T-helper 22 cell (primary cell): ENCODE measurements around the gene DUOX2.
"Not testable (repeated sequence)": the region's sequence is repeated elsewhere in the genome, so short reads cannot be mapped to it uniquely, and the experiment has no call there.

Source experiments
- DNase-seq: peaks from one replicate; pipeline ENCODE4 v3.0.0-alpha.2; 2020; ENCODE audit warnings: low read depth

The DUOX2 gene

DNA sequence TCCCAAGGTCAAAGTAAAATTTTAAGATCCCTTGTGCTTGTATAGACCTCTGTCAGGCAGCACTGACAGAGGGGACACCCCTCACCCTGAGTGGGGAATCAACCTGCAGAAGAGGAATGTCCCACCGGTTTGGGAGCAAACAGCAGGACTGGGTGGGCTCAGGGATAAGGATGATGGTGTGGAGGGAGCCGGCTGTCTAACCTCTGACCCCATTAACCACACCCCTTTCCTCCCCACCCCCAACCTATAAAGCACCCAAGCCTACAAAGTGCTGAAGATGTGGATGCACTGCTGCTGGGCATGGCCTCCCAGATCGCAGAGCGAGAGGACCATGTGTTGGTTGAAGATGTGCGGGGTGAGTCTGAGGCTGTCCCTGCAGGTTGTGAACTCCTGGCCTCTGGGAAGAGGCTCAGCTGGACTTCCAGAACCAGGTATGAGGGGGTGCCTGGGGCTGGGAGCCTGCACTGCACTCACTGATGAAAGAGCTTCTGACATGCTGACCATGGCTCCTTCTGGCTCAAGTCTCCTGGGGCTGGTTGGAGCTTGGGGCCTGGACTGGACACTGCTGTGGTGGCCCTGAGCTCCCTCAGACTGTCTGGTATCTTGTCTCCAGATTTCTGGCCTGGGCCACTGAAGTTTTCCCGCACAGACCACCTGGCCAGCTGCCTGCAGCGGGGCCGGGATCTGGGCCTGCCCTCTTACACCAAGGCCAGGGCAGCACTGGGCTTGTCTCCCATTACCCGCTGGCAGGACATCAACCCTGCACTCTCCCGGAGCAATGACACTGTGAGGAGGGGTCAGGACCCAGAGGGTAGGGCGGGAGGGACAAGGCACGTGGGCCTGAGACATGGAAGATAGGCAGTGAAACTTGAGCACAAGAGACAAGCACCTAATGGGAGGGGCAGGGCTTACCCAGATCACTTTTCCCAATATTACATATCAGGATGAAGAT is 25.1 kb upstream of the DUOX2 start:
- DNase-seq = no peak

DNA sequence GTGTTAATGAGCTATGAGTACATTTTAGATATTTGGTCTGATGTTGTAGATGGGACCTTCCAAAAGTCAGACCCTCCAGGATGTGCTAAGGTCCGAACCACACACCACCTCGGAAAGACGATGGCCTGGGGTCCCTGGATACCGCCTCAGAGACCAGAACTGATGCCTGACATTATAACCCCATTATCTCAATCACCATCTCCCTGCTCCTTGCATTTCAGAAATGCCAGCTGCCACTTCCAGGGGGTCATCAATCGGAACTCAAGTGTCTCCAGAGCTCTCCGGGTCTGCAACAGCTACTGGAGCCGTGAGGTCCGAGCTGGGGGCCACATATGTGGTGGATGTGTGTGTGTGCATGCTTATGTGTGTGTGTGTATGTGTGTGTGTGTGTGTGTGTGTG is 23.7 kb upstream of the DUOX2 start:
- DNase-seq = no peak

DNA sequence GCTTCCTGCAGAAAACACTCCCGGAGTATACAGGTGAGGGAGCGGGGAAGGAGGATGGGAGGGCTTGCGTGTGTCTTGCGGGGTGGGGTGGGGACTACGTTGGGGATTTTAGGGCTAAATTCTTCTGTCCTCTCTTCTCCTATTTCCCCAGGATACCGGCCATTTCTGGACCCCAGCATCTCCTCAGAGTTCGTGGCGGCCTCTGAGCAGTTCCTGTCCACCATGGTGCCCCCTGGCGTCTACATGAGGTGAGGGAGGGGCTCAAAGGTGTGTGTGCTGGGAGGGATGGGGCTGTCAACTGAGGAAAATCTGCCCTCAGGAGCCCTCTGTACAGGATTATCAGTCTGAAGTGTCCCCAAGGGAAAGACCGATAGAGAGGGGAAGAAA is 22.4 kb upstream of the DUOX2 start:
- DNase-seq = no peak

DNA sequence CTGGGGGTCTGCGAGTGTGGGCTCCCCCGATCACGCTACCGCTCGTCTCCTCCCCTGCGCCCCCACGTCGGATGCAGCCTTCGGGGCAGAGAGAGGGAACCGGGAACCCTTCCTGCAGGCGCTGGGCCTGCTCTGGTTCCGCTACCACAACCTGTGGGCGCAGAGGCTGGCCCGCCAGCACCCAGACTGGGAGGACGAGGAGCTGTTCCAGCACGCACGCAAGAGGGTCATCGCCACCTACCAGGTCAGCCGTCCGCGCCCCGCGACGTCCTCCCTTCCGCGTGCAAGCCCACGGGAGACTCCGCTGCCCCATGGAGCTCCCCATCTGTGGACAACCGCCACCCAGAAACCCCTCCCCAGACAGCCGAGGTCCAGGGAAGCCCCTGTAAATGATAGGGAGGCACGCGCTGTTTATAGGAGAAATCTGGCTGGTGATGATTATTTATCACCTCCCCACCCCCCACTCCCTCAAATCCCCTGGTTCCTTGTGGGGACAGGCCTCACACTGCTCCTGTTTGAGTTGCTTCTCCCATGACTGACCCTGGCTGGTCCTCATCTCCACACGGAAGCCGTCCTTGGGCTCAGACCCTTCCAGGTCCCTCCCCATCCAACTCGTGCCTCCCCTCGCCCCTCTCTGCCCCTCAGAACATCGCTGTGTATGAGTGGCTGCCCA is 21.9 kb upstream of the DUOX2 start:
- DNase-seq = not testable (repeated sequence)

DNA sequence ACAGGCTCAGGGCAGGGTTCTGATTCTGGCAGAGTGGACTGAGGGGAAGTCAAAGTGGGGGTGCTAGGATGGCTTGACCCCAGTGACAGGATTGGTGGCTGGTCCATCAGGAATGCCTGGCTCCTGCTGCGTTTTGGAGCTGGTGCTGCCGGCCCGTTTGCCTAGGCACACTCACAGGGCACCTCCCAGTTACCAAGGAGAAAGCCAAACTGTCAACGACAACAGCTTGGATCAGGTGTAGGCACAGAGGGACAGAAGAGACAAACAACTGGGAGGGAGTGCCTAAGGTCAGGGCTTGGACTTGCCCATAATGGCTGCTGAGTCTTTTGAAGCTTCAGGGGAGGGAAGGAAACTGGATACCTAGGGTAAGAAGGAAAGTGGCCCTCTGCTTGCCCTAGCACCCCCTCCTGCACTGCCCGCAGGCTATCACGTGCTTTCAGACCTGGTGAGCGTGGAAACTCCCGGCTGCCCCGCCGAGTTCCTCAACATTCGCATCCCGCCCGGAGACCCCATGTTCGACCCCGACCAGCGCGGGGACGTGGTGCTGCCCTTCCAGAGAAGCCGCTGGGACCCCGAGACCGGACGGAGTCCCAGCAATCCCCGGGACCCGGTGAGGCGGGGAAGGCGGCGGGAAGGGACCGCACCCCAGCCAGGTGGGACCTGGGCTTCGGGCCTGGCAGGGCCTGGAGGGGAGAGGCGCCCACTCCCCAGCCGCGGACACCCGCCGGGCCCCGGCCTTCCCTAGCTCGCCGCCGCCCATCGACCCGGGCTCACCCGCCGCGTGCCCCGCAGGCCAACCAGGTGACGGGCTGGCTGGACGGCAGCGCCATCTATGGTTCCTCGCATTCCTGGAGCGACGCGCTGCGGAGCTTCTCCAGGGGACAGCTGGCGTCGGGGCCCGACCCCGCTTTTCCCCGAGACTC is 21.0 kb upstream of the DUOX2 start:
- DNase-seq = no peak

DNA sequence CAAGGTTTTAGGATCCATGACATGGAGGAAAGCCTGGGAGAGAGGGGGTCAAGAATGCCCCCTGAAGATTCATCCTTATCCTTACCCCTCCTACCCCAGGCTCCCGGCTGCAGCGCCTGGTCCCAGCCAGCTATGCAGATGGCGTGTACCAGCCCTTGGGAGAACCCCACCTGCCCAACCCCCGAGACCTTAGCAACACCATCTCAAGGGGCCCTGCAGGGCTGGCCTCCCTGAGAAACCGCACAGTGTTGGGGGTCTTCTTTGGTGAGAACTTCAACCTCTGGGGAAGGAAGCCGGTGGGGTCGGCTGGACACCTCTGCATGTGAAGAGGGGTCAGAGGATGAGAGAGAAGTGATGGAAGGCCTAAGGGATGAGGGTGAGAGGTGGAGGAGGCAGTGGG is 20.1 kb upstream of the DUOX2 start:
- DNase-seq = no peak

DNA sequence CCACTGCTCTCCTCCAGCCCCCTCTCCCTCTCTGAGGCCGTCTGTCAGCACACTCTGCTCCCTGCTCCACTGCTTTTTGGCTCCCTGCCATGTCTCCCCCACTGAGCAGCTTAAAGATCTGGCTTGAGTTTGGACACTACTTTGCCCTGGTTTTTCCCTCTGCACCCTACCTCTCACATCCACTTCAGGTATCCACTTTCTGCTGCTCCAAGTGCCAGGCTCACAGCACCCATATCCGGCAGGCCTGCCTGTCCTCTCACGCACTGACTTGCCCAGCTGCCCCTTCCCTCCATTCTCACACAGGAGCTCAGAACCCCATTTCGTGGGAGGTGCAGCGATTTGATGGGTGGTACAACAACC is 19.6 kb upstream of the DUOX2 start:
- DNase-seq = no peak

DNA sequence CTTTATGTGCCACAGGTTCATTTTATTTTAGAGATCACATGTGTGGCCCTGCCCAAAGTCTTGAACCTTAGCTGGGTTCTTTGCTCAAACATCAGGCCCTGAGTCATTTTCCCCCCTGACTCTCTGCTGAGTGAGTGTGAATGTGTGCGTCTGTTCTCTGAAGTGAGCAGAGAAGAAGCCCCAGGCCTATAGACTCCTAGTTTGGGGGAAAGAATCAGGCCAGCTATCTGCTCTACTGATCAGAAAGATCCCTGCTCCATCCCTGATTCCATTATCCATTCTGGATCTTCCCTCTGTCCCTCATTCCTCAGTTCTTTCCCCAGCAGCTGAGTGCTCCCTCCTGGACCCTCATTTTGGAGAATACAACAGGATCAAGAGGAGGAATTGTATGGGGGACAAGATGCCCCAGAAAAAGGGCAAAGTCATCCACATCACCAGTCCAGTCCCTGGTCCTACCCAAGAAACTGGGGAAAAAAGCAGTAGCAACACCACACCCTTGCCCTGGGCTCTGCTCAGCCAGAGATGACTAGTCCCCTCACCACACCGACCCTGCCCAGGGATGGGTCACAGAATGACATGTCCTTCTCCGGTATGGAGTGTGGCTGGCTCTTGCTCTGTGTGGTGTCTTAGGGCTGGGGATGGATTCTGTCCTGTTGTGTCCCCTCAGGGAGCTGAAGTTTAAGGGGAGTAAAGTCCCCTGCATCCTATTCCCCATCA is 19.0 kb upstream of the DUOX2 start:
- no peak for DNase-seq

DNA sequence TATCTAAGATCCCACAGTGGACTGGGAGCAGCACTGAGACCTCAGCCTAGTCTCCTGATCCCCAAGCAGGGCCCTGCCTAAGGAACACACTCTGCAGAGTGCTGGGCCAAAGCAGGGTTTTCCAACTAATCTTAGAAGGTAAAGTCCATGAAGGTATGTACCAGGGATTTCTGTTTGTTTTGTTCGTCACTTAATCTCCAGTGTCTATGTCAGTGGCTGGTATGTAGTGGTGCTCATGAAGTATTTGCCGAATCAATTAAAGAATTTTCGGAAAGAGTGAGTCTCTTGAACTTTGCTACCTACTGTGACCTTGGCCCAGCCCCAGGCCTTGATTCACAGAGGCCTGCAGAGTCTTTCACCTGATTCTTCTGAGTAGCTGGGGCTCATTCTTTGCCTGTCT is 17.5 kb upstream of the DUOX2 start:
- no peak for DNase-seq

DNA sequence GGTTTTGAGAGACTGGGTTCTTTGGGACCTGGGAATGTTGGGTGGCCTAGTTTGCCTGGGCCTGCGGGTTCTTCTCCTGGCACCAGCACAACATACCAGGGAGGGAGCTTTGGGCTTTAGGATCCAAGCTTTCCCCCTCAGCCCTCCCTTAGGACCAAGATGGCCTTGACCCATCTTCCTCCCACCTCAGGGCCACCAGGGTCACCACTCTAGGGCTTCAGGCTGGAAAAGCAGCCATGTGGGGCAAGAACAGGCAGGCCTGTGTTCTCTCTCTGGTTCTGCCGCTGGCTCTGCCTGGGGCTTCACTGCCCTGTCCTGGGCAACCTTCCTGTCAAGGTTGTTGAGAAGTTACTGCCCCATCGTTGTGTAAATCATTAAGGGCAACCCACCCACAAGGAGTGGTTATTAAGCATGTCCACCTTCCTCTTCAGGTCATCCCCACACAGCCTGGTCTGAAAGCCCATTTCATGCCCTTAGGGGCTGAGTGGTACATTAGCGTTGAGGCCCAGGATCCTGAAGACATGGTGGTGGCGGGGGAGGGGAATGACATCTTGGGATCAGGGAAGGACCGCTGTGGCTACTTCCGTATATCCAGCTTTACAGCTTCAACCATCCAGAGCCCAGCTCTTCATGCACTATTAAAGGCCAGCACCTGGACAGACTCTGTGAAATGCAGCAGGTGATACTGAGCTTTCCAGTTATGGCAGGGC is 16.5 kb upstream of the DUOX2 start:
- no peak for DNase-seq

DNA sequence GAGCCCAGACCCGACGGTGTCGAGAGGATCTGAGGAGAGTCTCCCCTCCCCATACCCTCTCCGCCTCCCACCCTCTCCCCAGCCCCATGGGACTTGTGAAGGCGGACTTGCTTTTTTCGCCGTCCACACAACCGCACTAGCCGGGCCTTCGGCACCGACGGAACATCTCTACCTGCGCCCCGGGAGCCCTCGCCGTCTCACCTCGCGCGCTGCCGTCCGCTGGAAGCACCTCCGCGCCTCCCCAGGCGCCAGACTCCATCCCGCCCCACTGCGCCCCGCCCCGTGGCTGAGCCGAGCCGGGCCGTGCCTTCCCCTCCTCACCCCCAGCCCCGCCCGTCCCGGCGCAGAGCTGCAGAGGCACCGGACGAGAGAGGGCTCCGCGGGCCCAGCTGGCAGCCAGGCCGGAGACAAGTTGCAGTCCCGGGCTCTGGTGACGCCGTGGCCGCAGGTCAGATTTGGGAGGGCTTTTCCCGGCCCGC is 15.7 kb upstream of the DUOX2 start, which contains the start of the genes DUOX1 and DUOXA1:
DUOX1 (plus strand) TSS at position 344 of the 479 bp plus-strand sequence. CDS start 1,973 bp downstream, outside the sequence.
DUOXA1 (minus strand) TSS at position 229 of the 479 bp plus-strand sequence. CDS start 6,865 bp downstream, outside the sequence.
- no peak for DNase-seq

DNA sequence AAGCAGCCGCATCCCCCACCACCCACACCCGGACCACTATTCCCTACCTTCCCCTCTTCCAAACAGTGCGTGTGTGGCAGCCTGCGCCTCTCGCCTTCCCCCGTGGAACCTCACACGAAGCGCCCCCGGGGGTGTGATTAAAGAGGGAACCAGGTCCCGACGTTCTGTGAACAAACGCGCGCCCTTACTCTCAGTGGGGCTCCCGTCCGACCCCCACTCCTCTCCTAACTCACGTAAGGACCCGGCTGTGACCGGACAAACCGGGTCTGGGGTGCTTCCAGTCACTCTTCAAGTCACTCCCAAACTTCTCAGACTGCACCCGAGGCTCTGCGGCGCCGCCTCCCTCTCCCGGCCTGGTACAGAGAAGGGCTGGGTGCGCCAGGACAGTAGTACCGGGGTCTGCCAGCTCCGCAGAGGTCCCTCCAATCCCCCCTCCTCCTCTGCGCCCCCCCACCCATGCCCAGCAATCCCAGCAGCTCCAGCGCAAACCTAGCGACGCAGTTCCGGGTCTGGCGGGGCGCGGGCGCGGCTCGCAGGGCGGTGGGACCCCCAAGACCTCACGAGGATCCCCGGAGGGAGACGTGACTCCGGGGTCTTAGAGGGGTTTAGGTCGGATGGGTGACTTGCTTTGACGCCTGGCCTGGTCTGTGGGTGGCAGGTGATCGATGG is 15.1 kb upstream of the DUOX2 start:
- DNase-seq = no peak

DNA sequence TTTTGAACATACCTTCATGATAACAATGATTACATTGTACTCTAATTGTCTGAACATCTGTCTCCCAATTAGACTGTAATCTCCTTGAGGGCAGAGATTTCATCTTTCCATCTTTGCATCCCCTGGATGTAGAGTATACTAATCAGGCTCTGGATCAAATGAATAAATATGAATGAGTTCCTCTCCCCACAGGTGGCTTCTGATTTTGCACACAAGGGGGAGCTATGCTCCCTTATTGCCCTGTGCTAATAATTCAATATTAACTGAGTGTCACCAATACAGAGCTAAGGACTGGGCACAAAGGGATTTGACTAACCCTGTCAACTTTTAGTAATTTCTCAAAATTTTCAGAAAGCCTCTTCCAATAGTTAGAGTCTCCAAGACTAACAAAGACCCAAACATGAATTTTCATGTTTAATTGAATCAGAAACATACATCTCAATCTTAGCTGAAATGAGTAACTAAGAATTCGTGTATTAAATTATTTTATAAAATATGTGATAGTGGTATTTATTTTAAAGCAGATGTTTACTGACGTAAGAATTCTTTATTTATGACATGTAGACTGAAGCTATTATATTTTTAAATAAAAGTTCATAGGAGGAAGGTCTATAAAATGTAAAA is 12.7 kb upstream of the DUOX2 start:
- no peak for DNase-seq

DNA sequence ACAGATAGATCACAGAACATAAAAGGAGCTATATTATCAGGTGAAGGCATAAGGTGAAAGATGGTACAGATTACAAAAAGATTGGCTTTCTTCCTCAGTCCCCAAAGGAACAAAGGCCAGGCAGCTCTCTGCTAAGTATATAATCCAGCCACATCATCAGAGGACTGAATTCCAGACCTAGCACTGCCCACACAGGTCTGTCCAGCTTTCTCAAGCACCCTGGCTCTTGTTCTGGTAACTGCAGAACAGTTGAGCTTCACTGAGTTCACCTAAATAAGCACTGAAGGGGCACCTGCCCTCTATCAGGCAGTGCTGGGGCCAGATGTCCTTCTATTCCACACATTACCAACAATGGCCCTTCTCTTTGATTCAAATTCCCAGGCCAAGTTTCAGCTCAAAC is 9.4 kb upstream of the DUOX2 start:
- DNase-seq = no peak

DNA sequence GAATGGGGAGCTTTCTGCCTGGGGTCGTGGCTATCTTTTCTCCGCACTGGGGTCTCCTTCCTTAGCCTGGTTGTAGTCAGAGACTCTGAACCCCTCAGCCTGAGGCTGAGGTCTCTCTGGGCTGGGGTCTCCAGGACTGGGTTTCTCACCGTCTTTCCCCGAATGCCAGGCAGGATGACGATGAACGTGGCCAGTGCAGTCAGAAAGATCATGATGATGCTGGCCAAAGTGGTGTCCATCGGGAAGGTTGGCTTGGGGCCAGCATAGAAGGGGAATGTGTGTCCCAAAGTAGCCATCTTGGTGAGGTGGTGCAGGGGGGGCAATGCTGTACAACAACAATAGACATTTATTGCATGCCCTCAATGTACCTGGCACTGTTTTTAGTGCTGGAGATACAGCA is 8.7 kb upstream of the DUOX2 start:
- DNase-seq = no peak

DNA sequence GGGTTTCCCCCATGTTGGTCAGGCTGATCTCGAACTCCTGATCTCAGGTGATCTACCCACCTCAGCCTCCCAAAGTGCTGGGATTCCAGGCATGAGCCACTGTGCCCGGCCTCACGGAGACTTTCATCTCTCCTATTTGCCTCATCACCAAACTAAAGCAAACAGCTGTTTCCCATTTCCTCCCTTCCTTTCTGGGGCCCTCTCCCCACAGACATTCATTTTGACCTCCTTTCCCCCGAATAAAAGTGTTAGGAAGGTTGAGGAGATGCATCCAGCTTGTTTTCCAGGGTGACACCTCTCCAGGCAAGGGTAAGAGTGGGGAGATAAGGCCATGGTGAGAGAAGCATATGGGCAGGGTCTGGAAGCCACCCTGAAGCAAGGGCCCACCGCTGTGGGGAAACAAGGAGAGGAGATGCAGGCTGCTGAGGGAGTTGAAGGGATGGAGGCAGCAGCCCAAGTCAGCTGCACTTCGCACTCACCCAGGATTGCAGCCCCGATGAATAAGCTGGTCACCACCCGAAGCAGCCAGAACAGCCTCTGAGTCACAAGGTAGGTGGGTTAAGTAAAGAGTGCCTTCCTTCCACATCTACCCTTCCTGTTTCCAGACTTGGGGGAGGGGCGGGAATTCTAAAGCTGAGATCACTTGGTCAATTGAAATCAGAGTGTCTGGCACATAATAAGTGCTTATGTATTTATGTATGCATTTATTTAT is 7.9 kb upstream of the DUOX2 start:
- no peak for DNase-seq

DNA sequence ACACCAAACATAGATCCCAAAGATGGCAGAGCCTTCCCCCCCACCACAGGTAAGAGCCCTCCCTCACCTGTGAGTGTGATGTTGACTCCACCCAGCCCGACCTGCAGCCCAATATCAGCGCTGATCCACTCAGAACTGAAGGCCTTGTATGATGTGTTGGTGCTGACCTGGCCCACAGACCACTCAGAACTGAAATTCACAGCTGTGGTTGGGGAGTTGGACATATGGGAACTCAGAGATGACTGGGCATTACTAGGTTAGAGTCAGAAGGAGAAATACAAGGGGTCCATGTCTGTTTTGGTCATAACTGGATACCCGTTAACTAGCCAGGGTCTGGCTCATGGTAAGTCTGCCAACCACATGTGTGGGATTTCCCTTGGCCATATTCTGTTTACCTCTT is 7.0 kb upstream of the DUOX2 start:
- DNase-seq = no peak

DNA sequence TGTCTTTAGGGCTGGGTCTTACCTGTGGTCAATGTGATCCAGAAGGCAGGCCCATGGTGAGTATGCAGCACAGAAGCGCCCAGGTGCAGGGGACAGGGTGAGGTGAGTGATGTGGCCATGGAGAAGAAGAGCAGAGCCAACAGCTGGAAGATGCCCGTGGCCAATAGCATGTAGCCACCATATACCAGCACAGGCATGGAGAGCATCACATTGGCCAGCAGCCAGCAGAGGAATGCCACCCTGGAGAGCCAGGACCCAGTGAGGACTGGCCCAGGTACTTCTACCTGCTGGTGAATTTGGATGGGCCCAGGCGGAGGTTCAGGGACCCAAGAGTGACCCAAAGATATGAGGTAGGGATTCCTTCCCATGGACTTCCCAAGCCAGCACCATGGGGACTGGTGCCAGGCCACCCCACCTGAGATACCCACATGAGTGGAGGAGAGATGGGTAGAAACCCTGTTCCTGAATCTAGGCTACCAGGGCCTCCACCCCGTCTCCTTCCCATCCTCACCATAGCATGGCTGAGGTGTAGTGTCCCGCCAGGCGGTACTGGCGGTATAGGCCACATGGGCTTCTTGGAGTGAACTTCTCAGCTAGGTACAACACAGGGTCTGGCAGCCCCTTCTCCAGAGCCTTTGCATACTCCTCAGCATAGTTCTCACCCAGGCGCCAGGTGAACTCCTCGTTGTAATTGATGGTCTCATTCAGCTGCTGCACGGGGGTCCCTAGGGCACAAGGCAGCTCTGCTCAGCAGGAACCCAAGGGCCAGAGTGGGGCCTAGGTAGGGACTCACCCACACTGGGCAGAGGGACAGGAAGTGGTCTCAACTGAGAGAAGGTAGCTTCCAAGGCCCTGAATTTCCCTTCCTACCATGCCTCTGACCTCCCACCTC is 6.4 kb upstream of the DUOX2 start:
- DNase-seq = no peak
